Measurements from ENCODE around the gene TMCO2. TPM values are rescaled to one million over a fixed set of nuclear protein-coding genes. Genes with fewer than 3 reads are reported as not detected.

Gene TMCO2
- polyA plus RNA-seq, 1 donor (not counting 4 experiments of a cell fraction or from before 2014, with no cell fraction given), result not detected

- Histone ChIP-seq H3K36me3 (ENCODE audit: control insufficient read depth in 2 of 2, extremely low read depth in 1 of 2, insufficient read depth in 2 of 2, low read length in 2 of 2) (peaks cover 4 to 5% of the 10 kb centered on the region in 2 experiments), H3K4me1 (ENCODE audit: control insufficient read depth, extremely low read depth, insufficient read depth, low read length) (peaks cover 19% of the 10 kb centered on the region), H3K27me3 (ENCODE audit: control insufficient read depth, extremely low read depth, insufficient read depth, low read length) (no peaks in the 10 kb centered on the region), H3K9ac (ENCODE audit: control insufficient read depth, extremely low read depth, insufficient read depth, low read length) (no peak overlapping the region), H2AFZ (ENCODE audit: control insufficient read depth, low read length) (no peak overlapping the region), H3K27ac (ENCODE audit: control insufficient read depth, insufficient read depth, low read length) (no peak overlapping the region), H3K4me2 (ENCODE audit: control insufficient read depth, extremely low read depth, insufficient read depth, low read depth, low read length) (no peak overlapping the region), H4K20me1 (ENCODE audit: control insufficient read depth, extremely low read depth, insufficient read depth, low read length) (no peaks in the 10 kb centered on the region), H3K4me3 (ENCODE audit: control insufficient read depth in 2 of 3, extremely low read depth in 1 of 3, insufficient read depth in 2 of 3, low read depth in 1 of 3, low read length in 3 of 3) (no peak overlapping the region), H3K9me1 (ENCODE audit: control insufficient read depth, extremely low read depth, insufficient read depth, low read length) (no peaks in the 10 kb centered on the region), H3K9me3 (ENCODE audit: control insufficient read depth, low read depth, low read length) (no peaks in the 10 kb centered on the region), H3K79me2 (ENCODE audit: control insufficient read depth, insufficient read depth, low read length) (no peaks in the 10 kb centered on the region)
- TF ChIP-seq EZH2 (IDR thresholded peaks at IDR 0.05; ENCODE audit: low read length) (no peak), CTCF (optimal IDR thresholded peaks at IDR 0.05 in 1 of 3, IDR thresholded peaks at IDR 0.05 in 1 of 3, conservative IDR thresholded peaks at IDR 0.05 in 1 of 3; ENCODE audit: extremely low read depth in 1 of 3, insufficient read depth in 2 of 3, low read length in 3 of 3) (no peak)
- DNase-seq (ENCODE audit: low read depth, low spot score) (no peak), FAIRE-seq (no peak)
- dilution Hi-C loops (cut with MboI; ENCODE audit: extremely low pct_ligation_motif_present, low sequenced_read_pairs), result no loop called here
Observed at GRCh38 chr1:40300249-40300567, 52.5 kb downstream of the TMCO2 start.

GRCh38 chr1:40300651-40301050 lies 52.9 kb downstream of the TMCO2 start:
- H3K27ac ChIP-seq (ENCODE audit: control insufficient read depth, insufficient read depth, low read length), result no peak overlapping the region
- no peaks in the 10 kb centered on the region for H3K79me2 ChIP-seq (ENCODE audit: control insufficient read depth, insufficient read depth, low read length)
- dilution Hi-C loops (cut with MboI; ENCODE audit: extremely low pct_ligation_motif_present, low sequenced_read_pairs), result no loop called here
- no peak for TF ChIP-seq CTCF (optimal IDR thresholded peaks at IDR 0.05 in 1 of 3, IDR thresholded peaks at IDR 0.05 in 1 of 3, conservative IDR thresholded peaks at IDR 0.05 in 1 of 3; ENCODE audit: extremely low read depth in 1 of 3, insufficient read depth in 2 of 3, low read length in 3 of 3)
- TF ChIP-seq EZH2 (IDR thresholded peaks at IDR 0.05; ENCODE audit: low read length), result no peak
- no peaks in the 10 kb centered on the region for H3K9me1 ChIP-seq (ENCODE audit: control insufficient read depth, extremely low read depth, insufficient read depth, low read length)
- H3K27me3 ChIP-seq (ENCODE audit: control insufficient read depth, extremely low read depth, insufficient read depth, low read length), result no peaks in the 10 kb centered on the region
- DNase-seq (ENCODE audit: low read depth, low spot score) (no peak), FAIRE-seq (no peak)
- no peak overlapping the region for H3K4me2 ChIP-seq (ENCODE audit: control insufficient read depth, extremely low read depth, insufficient read depth, low read depth, low read length)
- no peaks in the 10 kb centered on the region for H3K9me3 ChIP-seq (ENCODE audit: control insufficient read depth, low read depth, low read length)
- H3K4me1 ChIP-seq (ENCODE audit: control insufficient read depth, extremely low read depth, insufficient read depth, low read length), result peaks cover 23% of the 10 kb centered on the region
- H3K36me3 ChIP-seq (ENCODE audit: control insufficient read depth in 2 of 2, extremely low read depth in 1 of 2, insufficient read depth in 2 of 2, low read length in 2 of 2), result peaks cover 4 to 5% of the 10 kb centered on the region in 2 experiments
- no peaks in the 10 kb centered on the region for H4K20me1 ChIP-seq (ENCODE audit: control insufficient read depth, extremely low read depth, insufficient read depth, low read length)
- H3K4me3 ChIP-seq (ENCODE audit: control insufficient read depth in 2 of 3, extremely low read depth in 1 of 3, insufficient read depth in 2 of 3, low read depth in 1 of 3, low read length in 3 of 3), result no peak overlapping the region
- H3K9ac ChIP-seq (ENCODE audit: control insufficient read depth, extremely low read depth, insufficient read depth, low read length), result no peak overlapping the region
- H2AFZ ChIP-seq (ENCODE audit: control insufficient read depth, low read length), result no peak overlapping the region
